Measurements from ENCODE around the gene CRYBG2.
"Not testable (repeated sequence)": the region's sequence is repeated elsewhere in the genome, so short reads cannot be mapped to it uniquely, and the experiment has no call there.

Gene CRYBG2

DNA sequence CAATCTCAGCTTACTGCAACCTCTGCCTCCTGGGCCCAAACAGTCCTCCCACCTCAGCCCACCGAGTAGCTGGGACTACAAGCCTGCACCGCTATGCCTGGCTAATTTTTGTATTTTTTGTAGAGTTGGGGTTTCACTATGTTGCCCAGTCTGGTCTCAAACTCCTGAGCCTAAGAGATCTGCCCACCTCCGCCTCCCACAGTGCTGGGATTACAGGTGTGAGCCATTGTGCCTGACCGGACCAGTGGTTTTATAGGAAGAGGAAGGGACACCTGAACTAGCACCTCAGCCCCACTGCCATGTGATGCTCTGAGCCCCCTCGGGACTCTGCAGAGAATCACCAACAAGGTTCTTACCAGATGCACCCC is 4.1 kb downstream of the CRYBG2 start:
- DNase-seq: no peak

DNA sequence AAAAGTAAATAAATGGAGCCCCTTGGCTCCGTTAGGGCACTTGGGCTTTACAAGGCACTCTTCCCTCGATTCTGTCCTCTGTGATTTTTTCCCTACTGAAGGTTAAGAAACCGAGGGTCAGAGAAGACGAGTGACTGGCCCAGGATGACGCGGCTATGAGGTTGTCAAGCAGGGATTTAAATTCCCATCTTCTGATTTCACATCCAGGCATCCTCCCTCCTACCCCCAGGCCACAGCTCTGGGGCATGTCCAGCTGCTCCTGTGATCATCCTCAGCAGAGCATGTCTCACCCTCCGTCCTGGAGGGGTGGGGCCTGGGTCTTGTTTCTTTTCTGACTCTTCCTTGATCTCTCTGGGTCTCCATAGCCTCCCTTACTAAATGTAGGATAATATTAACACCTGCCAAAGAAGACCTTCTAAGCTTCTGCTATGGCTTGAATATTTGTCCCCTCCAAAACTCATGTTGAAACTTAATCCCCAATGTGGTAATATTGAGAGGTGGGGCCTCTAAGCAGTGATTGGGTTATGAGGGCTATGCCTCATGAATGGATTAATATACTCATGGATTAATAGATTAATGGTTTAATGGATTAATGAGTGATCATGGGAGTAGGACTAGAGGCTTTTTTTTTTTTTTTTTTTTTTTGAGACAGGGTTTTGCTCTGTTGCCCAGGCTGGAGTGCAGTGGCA is 4.6 kb downstream of the CRYBG2 start:
- no peak for DNase-seq

DNA sequence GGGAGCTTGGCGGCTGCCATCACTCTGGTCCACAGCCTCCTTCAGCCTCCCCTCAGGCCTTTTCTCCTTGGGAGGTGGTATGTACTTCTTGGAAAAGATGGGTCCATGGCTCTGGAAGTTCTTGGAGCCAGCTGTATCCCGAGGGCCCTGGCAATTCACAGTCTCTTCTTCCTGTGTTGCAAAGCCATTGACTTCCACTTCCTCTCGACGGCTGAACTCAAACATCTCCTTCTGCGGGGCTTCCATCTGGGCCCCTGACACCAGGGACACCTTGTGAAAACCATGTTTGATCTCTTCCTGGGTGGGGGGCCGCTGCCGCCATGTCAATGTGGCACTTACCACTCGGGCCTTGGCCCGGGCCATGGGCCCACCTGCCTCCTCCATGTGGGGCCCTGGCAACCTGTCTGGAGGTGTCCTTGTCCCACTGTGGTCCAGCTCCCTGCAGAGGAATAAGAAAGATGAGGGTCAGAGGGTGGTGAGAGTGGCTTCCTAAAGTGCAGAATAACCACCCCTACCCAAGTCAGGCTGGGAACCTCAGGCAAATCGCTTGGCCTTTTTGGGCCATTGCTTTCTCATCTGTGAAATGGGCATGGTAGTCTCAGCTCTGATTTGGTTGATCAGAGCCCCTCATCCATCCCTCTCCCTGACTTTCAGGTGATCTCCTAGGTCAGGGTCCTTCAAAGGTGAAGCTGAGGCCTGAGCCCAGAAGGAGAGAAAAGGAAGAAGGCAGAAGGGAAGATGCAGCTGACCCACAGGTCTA is 7.5 kb downstream of the CRYBG2 start:
- DNase-seq: no peak

- no peak for DNase-seq
These were observed 8.2 kb downstream of the CRYBG2 start for GRCh38 chr1:26345718-26346117.

GRCh38 chr1:26344147-26344920 is 9.6 kb downstream of the CRYBG2 start:
- DNase-seq: no peak

DNA sequence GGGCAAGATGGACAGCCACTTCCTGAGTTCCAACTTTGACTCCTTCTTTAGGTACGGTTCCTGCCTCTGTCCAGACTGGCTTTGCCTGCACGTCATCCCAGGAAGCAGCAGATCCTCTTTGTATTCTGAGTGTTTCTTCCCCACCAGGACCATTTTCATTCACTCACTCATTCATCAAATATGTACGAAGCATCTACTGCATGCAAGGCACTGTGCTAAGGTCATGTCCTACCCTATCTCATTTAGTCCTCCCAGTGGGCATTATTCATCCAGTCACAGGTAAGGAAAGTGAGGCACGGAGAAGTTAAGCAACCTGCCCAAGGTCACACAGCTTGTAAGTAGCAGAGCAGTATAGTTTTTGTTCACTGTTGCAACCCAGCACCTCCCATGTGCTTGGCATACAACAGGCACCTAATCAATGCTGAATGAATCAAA is 13.9 kb downstream of the CRYBG2 start:
- DNase-seq: no peak

DNA sequence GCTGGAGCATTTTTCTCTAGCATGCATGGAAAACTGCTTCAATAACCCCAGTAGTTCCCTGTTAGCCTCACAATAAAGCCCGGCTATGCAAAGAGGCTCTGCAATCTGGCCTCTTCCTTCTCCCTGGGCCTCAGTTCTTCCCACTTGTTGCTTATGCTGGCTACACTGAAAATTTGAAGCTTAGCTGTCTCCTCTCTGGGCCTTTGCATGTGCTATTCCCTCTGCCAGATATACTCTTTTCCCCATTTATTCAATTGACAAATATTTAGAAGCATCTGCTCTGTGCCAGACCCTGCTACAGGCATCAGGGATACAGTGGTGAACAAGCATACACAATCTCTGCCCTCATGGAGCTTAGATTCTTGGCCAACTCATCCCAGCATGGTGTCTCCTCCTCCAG is 15.3 kb downstream of the CRYBG2 start:
- no peak for DNase-seq

GRCh38 chr1:26337625-26338024 is 16.3 kb downstream of the CRYBG2 start:
- DNase-seq: no peak

DNA sequence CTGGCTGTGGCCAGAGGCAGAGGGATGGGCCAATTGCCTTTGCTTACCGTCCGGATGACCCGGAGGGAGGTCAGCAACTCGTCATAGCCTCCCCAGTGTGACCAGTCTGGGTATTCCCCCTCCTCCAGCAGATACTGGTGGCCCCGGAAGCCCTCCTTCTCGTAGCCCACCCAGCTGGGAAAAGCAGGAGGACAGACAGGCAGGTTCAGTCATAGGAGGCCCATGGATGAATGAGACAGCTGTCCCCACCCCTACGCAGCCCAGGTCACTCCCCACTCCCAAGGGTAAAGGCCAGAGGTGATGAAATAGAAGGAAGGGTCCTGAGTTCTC is 16.8 kb downstream of the CRYBG2 start:
- DNase-seq: no peak

GRCh38 chr1:26336477-26337205 is 17.3 kb downstream of the CRYBG2 start:
- DNase-seq: peak; percentile 75

DNA sequence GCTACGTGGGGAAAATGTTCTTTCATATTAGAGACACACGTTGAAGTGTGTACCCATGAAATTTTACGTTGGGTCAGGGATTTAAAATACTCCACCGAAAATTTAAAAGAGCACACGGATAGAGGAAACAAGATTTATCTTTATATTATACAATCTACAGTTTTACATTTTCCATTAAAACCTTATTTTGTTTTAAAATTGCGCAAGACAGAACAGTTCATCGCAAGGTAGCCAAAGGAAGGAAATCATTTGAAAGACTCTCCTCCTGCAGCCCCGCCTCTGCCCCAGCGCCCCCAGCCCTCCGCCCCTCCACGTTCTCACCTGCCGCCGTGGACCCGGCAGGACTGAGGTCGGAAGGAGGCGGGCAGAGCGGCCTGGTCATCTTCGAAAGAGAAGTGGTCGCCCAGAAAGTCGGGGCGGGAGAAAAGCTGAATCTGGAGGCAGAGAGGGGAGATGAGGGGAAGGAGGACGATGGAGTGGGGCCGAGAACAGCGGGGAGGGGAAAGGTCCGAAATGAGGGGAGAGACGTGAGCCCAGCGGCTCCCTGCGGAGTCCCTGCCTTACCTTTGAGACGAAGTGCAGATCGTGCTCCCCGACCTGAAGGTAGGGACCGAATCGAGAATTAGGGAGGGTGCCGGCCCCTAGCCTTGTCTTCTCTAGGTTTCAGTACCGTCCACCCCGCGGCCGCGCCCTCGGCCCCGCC is 18.0 kb downstream of the CRYBG2 start:
- DNase-seq: no peak

DNA sequence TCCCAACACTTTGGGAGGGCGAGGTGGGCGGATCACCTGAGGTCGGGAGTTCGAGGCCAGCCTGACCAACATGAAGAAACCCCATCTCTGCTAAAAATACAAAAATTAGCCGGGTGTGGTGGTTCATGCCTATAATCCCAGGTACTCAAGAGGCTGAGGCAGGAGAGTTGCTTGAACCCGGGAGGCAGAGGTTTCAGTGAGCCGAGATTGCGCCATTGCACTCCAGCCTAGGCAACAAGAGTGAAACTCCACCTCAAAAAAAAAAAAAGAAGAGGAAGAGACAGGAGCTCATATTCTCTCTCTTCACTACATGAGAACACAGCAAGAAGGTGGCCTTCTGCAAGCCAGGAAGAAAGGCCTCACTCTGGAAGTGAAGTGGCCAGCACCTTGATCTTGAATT is 20.6 kb downstream of the CRYBG2 start:
- not testable (repeated sequence) for DNase-seq

- DNase-seq: no peak
These were observed 23.7 kb downstream of the CRYBG2 start for GRCh38 chr1:26330276-26330675.

DNA sequence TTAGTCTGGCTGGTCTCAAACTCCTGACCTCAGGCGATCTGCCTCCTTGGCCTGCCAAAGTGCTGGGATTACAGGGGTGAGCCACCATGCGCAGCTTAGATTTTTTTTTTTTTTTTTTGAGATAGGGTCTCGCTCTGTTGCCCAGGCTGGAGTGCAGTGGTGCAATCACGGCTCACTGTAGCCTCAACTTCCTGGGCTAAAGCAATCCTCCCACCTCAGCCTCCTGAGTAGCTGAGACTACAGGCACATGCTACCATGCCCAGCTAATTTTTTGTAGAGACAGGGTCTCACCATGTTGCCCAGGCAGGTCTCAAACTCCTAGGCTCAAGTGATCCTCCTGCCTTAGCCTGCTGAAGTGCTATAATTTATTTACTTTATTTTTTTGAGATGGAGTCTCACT is 24.6 kb downstream of the CRYBG2 start:
- not testable (repeated sequence) for DNase-seq

DNA sequence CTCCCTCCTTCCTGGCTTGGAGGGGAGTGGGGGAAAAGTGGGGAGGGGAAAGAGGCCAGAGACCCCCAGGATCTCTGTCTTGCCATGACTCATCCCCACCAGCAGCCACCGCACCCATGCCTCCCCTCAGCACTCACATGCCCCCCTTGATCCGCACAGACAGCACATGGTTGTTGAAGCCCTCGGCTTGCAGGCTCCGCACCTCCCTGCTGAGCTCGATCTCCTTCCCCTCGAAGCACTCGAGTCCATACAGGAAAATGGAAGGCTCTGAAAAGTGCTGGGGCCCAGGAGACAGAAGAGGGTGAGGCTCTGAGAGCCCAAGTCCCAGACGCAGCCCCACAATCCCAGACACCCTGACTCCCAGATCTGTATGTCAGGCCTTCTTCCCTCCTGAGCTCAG is 25.3 kb downstream of the CRYBG2 start:
- no peak for DNase-seq

GRCh38 chr1:26327956-26328362 is 26.0 kb downstream of the CRYBG2 start:
- no peak for DNase-seq

DNA sequence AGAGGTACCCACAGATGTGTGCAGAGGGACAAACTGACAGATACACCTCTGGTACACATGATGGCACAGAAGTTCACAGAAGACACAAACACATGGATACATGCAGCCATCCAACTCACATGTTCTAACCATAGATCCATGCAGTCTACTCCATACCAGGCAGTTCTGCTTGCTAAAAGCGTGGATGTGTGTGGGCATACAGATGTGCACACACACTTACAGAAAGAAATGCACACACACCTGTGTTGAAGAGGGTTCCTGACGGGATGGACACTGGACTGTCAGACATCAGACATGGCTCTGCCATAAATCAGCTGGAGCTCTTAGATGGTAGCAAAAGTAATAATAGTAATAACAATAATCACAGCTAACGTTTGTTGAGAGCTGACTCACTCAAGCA is 29.4 kb downstream of the CRYBG2 start:
- no peak for DNase-seq

GRCh38 chr1:26323382-26323781 is 30.5 kb downstream of the CRYBG2 start:
- no peak for DNase-seq

DNA sequence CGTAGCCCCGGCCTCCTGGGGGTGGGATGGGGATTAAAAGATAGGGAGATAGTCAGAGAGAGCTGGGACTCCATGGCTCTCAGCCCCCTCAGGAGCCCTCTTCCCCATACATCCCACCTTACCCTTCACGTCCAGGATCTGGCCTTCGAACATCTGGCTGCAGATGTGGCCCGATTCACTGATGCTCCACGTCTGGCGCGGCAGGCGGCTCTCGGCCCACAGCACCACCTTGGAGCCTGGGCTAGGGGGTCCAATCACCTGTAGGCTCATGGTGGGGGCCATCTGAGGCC is 31.9 kb downstream of the CRYBG2 start:
- no peak for DNase-seq

GRCh38 chr1:26321315-26322041 is 32.5 kb downstream of the CRYBG2 start:
- DNase-seq: peak; percentile 93

DNA sequence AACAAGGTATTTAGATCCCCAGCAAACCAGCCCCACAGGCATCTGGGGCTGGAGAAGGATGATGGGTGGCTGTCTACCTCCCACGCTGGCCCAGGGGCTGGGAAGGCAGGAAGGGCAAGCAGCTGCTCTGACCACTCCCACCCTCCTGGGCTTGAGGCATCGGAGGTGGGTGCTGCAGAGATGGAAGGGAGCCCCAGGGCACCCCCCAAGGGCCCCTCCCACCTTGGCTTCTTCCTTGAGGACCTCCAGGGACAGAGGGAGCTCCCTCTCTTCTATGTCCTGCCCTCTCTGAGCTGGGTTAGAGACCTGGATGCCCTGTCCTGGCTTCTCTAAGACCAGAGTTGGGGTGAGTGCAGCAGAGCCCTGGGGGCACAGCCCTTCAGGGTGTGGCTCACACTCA is 33.0 kb downstream of the CRYBG2 start:
- no peak for DNase-seq

Measured in activated CD4-positive, alpha-beta T cell treated with anti-CD3 and anti-CD28 coated beads for 1 hour (primary cell).